Stimulated activated CD8-positive, alpha-beta memory T cell treated with anti-CD3 and anti-CD28 coated beads, Interleukin-12 subunit alpha, Interleukin-12 subunit beta, amount 100 ng/mL, for 24 hours (primary cell): ENCODE data around the gene ZNF780A.
"Not testable (repeated sequence)": the region's sequence is repeated elsewhere in the genome, so short reads cannot be mapped to it uniquely, and the experiment has no call there.

Experiments
- DNase-seq: peaks from one replicate; pipeline ENCODE4 v3.0.0-alpha.2; 2020; ENCODE audit errors: extremely low read depth

Gene ZNF780A

DNA sequence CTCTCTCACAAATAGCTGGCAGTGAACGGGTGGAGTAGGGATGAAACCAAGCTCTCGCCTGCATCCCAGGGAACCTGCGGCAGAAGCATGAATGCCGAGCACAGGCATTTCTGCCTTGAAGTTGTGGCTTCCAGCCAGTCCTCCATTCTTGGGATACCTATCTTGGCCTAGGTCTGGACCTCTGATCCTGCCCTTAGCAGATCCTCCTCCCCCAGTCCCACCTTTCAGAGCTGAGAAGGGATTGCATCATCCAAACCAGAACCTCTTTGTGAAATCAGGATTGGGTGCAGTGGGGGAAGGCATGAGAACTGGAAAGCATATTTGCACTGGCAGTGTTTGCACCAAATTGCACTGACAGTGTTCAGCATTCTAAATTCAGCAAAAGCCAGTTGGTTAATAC is 5.8 kb downstream of the ZNF780A start:
- DNase-seq, result no peak

DNA sequence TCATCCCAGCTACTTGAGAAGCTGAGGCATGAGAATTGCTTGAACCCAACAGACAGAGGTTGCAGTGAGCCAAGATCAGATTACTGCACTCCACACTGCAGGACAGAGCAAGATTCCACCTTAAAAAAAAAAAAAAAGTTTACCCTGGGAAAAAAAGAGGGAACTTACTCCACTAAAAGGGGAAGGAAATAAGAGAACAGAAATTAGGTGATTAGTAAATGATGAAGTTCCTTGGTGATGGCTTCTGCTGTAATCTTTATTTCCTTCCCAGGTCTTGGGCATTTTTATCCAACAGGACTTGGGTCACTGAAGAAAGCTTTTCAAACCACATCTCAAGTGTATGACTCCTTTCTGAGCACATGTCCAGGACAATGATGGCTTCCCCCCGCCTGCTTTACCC is 9.3 kb downstream of the ZNF780A start:
- no peak for DNase-seq

DNA sequence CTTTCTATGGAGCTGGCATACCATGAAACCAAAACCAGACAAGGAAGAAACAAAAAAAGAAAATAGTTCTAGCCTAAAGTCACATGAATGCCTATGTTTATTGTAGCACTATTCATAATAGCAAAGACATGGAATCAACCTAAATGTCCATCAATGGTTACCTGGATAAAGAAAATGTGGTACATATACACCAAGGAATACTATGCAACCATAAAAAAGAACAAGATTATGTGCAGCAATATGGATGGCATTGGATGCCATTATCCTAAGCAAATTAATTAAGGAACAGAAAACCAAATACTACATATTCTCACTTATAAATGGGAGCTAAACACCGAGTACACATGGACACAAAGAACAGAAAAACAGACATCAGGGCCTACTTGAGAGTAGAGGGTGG is 10.5 kb downstream of the ZNF780A start:
- DNase-seq, result no peak

DNA sequence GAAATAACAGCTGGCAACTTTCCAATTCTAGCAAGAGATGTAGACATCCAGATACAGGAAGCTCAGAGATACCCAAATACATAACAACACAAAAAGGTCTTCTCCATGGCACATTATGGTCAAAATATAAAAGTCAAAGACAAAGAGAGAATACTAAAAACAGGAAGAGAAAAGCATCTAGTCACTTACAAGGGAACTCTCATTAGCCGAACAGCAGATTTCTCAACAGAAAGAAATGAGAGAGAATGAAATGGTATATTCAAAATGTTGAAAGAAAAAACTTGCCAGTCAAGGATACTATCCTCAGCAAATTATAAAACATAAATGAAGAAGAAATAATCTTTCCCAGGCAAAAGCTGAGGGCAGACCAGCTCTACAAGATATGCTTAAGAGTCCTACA is 12.4 kb downstream of the ZNF780A start:
- DNase-seq, result no peak

DNA sequence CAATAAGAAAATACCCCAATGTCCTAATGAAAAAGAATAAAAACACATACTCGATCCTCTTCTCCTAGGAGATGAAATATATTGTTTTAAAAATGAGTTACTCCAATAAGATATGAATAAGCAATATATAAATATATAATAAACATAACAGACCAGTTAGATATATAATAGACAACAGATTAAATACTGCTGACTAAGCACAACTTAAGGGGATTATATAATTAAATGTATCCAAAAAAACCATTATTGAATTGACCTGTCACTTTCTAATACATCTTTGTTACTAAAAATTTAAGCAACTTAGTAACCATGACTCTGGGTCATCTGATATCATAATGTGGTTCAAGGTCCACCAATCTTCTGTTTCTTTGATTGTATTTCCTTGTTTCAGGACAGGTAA is 20.7 kb downstream of the ZNF780A start:
- DNase-seq, result no peak

DNA sequence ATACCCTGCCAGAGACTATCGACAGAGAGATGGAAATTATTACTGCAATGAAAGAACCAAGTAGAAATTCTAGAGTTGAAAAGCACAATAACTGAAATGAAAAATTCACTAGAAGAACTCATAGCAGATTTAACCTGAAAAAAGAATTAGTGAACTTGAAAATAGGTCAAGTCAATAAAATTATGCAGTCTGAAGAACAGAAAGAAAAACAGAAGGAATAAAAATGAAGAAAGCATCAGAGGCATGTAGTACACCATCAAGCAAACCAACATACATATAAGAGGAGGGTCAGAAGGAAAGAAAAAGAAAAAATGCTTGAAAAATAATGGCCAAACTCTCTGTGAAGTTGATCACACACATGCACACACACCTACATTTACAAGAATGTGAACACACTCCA is 31.1 kb downstream of the ZNF780A start:
- no peak for DNase-seq

DNA sequence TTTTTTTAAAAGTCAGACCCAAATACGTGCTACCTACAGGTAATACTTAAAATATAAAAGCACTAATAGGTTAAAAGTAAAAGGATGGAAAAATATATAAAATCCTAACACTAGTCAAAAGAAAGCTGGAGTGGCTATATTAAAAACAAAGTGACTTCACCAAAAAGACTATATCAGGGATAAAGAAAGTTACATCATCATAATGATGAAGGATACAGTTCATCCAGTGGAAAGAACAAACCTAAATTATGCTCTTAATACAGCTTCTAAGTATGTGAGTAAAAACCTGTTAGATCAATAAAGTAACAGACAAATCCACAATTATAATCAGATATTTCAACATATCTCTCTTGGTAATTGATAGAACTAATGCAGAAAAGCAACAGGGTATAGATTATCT is 33.6 kb downstream of the ZNF780A start:
- no peak for DNase-seq

DNA sequence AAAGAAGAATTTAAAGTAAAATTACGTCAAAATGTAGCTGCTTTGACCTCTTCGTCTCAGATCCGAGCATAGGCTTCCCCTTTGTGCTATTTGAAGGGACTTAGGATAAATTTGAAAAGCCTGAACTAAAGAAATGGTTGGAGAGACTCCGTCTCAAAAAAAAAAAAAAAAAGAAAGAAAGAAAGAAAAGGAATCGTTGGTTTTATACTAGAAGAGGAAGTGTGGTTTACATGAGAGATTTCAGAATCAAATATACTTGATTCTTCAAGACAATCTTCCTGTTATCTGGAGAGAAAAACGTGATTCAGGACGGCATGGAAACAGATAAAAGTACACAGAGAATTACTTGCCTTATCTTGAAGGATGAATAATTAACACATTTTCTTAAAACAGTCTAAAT is 34.2 kb downstream of the ZNF780A start:
- no peak for DNase-seq

DNA sequence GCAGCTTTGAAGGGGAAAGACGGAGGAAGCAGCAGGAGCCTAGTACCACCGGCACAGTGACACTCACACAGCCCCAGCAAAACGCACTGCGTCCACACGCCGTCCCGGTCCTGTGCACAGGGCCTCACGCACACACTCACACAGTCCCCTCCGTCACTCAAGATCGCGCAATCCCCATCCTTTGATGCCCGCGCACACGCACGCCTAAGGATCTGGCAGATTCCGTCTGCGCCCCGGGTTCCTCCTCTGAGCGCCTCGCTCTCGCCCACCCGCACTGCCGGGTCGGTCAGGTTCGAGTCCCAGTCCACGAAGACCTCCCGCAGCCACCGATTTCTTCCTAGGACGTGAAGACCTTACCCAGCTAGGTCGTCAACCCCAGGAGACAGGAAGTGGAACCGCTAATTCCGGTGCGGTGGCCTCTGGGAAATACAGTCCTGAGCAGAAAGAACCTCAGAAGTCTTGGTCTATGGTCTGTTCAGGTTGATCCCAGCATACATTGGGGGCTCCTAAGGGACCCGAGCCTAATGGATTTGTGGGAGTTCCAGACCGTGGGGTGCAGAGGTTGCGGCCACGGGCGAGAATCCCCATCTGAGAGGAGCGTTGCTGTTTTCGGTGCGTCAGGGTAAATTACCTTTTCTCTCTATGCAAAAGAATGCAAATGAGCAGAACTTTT is 34.8 kb downstream of the ZNF780A start, which contains the start of gene ZNF780B:
TSS of gene ZNF780B (minus strand) at position 400 of the 673 bp plus-strand sequence. CDS start 5,899 bp downstream, outside the sequence.
- DNase-seq, result peak; percentile 25

DNA sequence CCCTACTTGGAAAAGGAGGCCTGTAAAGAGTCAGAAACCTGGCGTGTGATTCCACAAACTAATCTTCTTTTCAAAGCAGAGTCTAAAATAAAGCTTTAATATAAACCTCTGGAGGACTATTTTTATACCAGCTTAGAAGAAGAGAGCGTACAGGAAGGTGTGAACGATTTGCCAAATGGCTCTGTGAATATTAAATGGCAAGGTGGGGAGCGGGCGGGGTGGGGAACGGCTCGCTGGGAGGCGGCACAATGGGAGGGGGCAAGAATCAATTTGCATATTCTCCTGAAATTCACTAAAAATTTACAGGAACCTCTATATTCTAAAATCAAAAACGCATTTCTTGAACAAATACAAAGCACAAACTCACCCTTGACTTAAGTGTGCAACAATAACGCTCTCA is 35.7 kb downstream of the ZNF780A start:
- DNase-seq, result no peak

DNA sequence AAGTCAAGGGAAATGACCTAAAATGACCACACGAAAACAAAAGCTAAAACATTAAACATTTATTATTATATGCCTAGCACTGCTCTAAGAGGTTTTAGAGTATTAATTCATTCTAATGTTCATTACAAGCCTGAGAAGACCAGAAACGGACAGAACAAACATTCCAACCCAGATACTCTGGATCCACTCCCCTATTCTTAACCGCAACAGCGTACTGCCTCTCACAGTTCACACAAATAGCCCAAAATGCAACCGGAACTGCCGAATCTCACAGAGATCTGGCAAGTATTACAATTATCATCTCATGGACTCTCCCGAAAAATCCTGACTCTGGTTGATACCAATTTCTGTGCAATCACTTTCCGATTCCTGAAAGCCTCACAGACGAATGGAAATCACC is 36.1 kb downstream of the ZNF780A start:
- DNase-seq, result no peak

DNA sequence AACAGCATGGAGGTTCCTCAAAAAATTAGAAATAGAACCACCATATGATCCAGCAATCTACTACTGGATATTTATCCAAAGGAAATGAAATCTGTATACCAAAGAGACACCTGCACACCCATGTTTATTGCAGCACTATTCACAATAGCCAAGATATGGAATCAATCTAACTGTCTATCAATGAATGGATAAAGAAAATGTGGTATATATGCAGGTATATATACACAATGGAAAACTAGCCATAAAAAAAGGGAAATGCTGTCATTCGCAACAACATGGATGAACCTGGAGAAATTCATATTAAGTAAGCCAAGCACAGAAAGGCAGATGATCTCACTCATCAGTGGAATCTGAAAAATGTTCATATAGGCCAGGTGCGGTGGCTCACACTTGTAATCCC is 37.3 kb downstream of the ZNF780A start:
- DNase-seq, result no peak

DNA sequence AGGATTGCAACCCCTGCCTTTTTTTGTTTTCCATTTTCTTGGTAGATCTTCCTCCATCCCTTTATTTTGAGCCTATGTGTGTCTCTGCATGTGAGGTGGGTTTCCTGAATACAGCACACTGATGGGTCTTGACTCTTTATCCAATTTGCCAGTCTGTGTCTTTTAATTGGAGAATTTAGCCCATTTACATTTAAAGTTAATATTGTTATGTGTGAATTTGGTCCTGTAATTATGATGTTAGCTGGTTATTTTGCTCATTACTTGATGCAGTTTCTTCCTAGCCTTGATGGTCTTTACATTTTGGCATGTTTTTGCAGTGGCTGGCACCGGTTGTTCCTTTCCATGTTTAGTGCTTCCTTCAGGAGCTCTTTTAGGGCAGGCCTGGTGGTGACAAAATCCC is 49.0 kb downstream of the ZNF780A start:
- DNase-seq, result not testable (repeated sequence)

DNA sequence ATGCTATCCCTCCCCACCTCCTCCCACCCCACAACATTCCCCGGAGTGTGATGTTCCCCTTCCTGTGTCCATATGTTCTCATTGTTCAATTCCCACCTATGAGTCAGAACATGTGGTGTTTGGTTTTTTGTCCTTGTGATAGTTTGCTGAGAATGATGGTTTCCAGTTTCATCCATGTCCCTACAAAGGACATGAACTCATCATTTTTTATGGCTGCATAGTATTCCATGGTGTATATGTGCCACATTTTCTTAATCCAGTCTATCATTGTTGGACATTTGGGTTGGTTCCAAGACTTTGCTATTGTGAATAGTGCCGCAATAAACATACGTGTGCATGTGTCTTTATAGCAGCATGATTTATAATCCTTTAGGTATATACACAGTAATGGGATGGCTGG is 52.7 kb downstream of the ZNF780A start:
- not testable (repeated sequence) for DNase-seq

DNA sequence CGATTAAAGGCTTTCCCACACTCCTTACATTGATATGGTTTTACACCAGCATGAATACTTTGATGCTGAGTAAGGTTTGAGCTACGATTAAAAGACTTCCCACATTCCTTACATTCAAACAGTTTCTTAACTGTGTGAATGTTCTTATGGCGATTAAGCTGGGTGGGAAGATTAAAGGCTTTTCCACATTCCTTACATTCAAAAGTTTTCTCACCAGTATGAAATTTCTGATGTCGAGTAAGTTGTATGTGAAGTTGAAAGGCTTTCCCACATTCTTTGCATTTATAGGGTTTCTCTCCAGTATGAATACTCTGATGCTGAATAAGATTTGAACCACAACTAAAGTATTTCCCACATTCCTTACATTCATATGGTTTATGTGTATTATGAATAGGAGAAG is 54.7 kb downstream of the ZNF780A start:
- no peak for DNase-seq

DNA sequence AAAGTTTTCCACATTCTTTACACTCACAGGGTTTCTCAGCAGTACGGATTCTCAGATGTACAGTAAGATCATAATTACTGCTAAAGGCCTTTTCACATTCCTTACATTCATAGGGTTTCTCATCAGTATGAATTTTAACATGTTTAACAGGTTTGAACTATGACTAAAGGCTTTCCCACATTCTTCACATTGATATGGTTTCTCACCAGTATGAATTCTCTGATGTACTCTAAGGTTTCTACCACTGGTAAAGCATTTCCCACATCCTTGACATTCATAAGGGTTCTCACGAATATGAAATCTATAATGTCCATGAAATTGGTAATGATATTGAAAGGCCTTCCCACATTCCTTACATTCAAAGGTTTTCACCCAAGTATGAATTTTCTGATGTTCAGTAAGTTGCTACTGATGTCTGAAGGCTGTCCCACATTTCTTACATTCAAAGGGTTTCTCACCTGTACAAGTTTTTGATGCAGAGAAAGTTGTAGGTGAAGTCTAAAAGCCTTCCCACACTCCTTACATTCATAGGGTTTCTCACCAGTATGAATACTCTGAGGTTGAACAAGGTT is 56.7 kb downstream of the ZNF780A start:
- no peak for DNase-seq

DNA sequence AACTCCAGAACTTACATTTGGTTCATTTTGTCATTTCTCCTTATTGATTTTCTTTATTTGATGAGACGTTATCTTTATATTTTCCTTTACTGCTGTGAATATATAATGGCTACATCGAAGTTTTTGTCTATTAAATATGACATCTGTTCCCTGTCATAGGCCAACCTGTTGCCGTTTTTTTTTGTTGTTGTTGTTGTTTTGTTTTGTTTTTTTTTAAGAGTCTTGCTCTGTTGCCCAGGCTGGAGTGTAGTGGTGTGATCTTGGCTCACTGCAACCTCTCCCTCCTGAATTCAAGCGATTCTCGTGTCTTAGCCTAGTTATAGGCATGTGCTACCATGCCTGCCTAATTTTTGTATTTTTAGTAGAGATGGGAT is 64.2 kb downstream of the ZNF780A start:
- DNase-seq, result no peak

DNA sequence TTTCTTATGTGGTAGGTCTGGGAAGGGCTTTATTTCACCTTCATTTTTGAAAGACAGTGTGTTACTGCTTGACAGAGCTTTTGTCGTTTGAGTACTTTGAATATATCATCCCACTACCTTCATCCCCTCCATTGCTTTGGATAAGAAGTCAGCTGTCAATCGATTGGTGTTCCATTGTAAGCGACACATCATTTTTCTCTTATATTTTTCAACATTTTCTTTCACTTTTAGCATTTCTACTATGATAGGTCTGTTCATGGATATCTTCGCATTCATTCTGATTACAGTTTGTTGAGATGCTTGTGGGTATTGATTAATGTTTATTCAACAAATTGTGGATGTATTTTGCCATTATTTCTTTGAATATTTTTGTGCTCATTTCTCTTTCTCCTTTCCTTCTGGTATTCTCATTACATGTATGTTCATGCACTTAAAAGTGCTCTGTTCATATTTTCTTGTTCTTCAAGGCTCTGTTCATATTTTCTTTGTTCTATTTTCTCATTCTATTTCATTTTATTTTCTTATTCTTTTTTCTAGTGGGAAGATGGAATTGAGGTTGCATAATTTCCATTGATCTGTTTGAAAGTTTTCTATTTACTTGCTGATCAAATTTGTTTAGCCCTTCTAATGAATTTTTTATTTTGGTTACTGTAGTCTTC is 64.7 kb downstream of the ZNF780A start:
- DNase-seq, result no peak

DNA sequence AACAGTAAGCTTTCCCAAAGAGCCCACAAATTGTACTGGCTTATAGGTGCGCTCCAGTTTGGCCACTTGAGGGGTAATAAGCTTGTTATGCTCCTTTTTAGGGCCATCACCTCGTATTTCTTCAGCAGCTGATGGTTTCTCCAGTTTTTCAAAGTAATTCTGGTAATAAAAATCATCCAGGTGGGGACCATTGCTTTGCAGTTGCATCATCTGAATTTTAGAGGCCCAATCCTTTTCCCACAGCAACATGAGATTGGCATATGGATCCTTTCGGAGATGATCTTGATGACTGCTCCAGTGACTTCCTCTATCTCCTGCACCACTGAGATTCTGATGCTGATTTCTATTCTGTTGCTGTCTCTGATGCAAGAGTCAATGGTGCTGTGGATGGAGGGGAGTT is 66.8 kb downstream of the ZNF780A start:
- DNase-seq, result no peak
